ENCODE results near the gene MGAT3.

Gene MGAT3

GRCh38 chr22:39429916-39430575, 26.8 kb upstream of the MGAT3 start:
- no peak for DNase-seq

GRCh38 chr22:39430576-39431150, 26.1 kb upstream of the MGAT3 start:
- DNase-seq = no peak

GRCh38 chr22:39431216-39431801, 25.5 kb upstream of the MGAT3 start:
- no peak for DNase-seq

GRCh38 chr22:39431821-39432251, 25.0 kb upstream of the MGAT3 start:
- no peak for DNase-seq

- no peak for DNase-seq
Observed at GRCh38 chr22:39432361-39432811, 24.4 kb upstream of the MGAT3 start.

- no peak for DNase-seq
Observed at GRCh38 chr22:39433476-39434242, 23.2 kb upstream of the MGAT3 start.

- no peak for DNase-seq
Observed at GRCh38 chr22:39434243-39434653, 22.6 kb upstream of the MGAT3 start.

- DNase-seq = no peak
Observed at GRCh38 chr22:39434721-39435120, 22.1 kb upstream of the MGAT3 start.

- no peak for DNase-seq
Observed at GRCh38 chr22:39435616-39436015, 21.2 kb upstream of the MGAT3 start.

GRCh38 chr22:39437791-39438704, 18.8 kb upstream of the MGAT3 start:
- no peak for DNase-seq

- DNase-seq = no peak
Observed at GRCh38 chr22:39439170-39439569, 17.6 kb upstream of the MGAT3 start.

GRCh38 chr22:39443398-39443797, 13.4 kb upstream of the MGAT3 start:
- DNase-seq = no peak

- DNase-seq = no peak
Observed at GRCh38 chr22:39444247-39444800, 12.5 kb upstream of the MGAT3 start.

GRCh38 chr22:39444937-39445465, 11.8 kb upstream of the MGAT3 start:
- no peak for DNase-seq

- no peak for DNase-seq
Observed at GRCh38 chr22:39445678-39446077, 11.1 kb upstream of the MGAT3 start.

GRCh38 chr22:39446239-39446721, 10.5 kb upstream of the MGAT3 start:
- DNase-seq = no peak

GRCh38 chr22:39448205-39449054, 8.4 kb upstream of the MGAT3 start:
- no peak for DNase-seq

GRCh38 chr22:39449708-39450107, 7.1 kb upstream of the MGAT3 start:
- no peak for DNase-seq

GRCh38 chr22:39450258-39450955, 6.4 kb upstream of the MGAT3 start:
- DNase-seq = no peak

- DNase-seq = no peak
Observed at GRCh38 chr22:39452740-39453040, 4.1 kb upstream of the MGAT3 start.

All from effector CD4-positive, alpha-beta T cell (primary cell).